ENCODE results near the gene MYO10. TPM values are rescaled to one million over a fixed set of nuclear protein-coding genes. Genes with fewer than 3 reads are reported as not detected.

The MYO10 gene
- total RNA-seq, 2 donors from 2014 or later, result 40.0 to 89.2 TPM

- no peaks in the 10 kb centered on the region for H3K27me3 Mint-ChIP-seq (ENCODE audit: insufficient read depth)
- Histone ChIP-seq H3K9me3 (ENCODE audit: control insufficient read depth, low read length) (peaks cover 4% of the 10 kb centered on the region), H3K36me3 (ENCODE audit: control insufficient read depth, insufficient read depth, low read length) (peaks cover 55% of the 10 kb centered on the region), H3K4me3 (ENCODE audit: low read length) (no peak overlapping the region), H3K27ac (ENCODE audit: low read depth, low read length) (no peak overlapping the region), H3K9ac (ENCODE audit: extremely low read depth, low read length, poor library complexity, severe bottlenecking) (no peak overlapping the region), H3K27me3 (ENCODE audit: control insufficient read depth, insufficient read depth, low read length, poor library complexity, severe bottlenecking) (no peaks in the 10 kb centered on the region), H3K4me1 (ENCODE audit: control insufficient read depth, insufficient read depth, low read length) (peaks cover 5% of the 10 kb centered on the region)
- DNase-seq, result no peak
- no peak overlapping the region for H3K27ac Mint-ChIP-seq
- 93 to 94% methylated on average over 3 to 4 of the region's 4 CpGs for WGBS, 2 experiments (ENCODE audit: insufficient coverage in 1 of 2, insufficient read length in 1 of 2)
- no peak overlapping the region for H3K4me3 Mint-ChIP-seq
- TF ChIP-seq CTCF (conservative IDR thresholded peaks at IDR 0.05), result no peak
- H3K9me3 Mint-ChIP-seq, result peaks cover 5% of the 10 kb centered on the region
- peaks cover 54% of the 10 kb centered on the region for H3K36me3 Mint-ChIP-seq (ENCODE audit: low read depth)
- H3K4me1 Mint-ChIP-seq, result peaks cover 15% of the 10 kb centered on the region
Measured at GRCh38 chr5:16663840-16664239, 272.2 kb downstream of the MYO10 start.

- WGBS, 2 experiments (ENCODE audit: insufficient coverage in 1 of 2, insufficient read length in 1 of 2), result 92% methylated on average over 2 of the region's 2 CpGs; no CpG with 5 or more reads in 1 of the 2 experiments
Measured at GRCh38 chr5:16661713-16662112, 274.4 kb downstream of the MYO10 start.

GRCh38 chr5:16660982-16661381 lies 275.1 kb downstream of the MYO10 start:
- 71 to 80% methylated on average over 2 to 5 of the region's 5 CpGs for WGBS, 2 experiments (ENCODE audit: insufficient coverage in 1 of 2, insufficient read length in 1 of 2)
- TF ChIP-seq CTCF (conservative IDR thresholded peaks at IDR 0.05), result peak; percentile 27
- Mint-ChIP-seq H3K27me3 (ENCODE audit: insufficient read depth) (peaks cover 3% of the 10 kb centered on the region), H3K36me3 (ENCODE audit: low read depth) (peaks cover 28% of the 10 kb centered on the region), H3K4me3 (no peak overlapping the region), H3K27ac (no peak overlapping the region), H3K4me1 (peaks cover 15% of the 10 kb centered on the region), H3K9me3 (peaks cover 10% of the 10 kb centered on the region)
- H3K4me1 ChIP-seq (ENCODE audit: control insufficient read depth, insufficient read depth, low read length), result peaks cover 5% of the 10 kb centered on the region
- no peak overlapping the region for H3K4me3 ChIP-seq (ENCODE audit: low read length)
- peak; percentile 59 for DNase-seq
- peaks cover 10% of the 10 kb centered on the region for H3K9me3 ChIP-seq (ENCODE audit: control insufficient read depth, low read length)
- H3K27ac ChIP-seq (ENCODE audit: low read depth, low read length), result no peak overlapping the region
- peaks cover 27% of the 10 kb centered on the region for H3K36me3 ChIP-seq (ENCODE audit: control insufficient read depth, insufficient read depth, low read length)
- no peaks in the 10 kb centered on the region for H3K27me3 ChIP-seq (ENCODE audit: control insufficient read depth, insufficient read depth, low read length, poor library complexity, severe bottlenecking)
- H3K9ac ChIP-seq (ENCODE audit: extremely low read depth, low read length, poor library complexity, severe bottlenecking), result no peak overlapping the region

More at GRCh38 chr5:16661713-16662112, 274.4 kb downstream of the MYO10 start:
- Mint-ChIP-seq H3K27me3 (ENCODE audit: insufficient read depth) (peaks cover 3% of the 10 kb centered on the region), H3K4me3 (no peak overlapping the region), H3K9me3 (peaks cover 10% of the 10 kb centered on the region), H3K4me1 (peaks cover 15% of the 10 kb centered on the region), H3K27ac (no peak overlapping the region), H3K36me3 (ENCODE audit: low read depth) (peaks cover 35% of the 10 kb centered on the region)
- H3K36me3 ChIP-seq (ENCODE audit: control insufficient read depth, insufficient read depth, low read length), result peaks cover 34% of the 10 kb centered on the region
- H3K27me3 ChIP-seq (ENCODE audit: control insufficient read depth, insufficient read depth, low read length, poor library complexity, severe bottlenecking), result no peaks in the 10 kb centered on the region
- peaks cover 5% of the 10 kb centered on the region for H3K4me1 ChIP-seq (ENCODE audit: control insufficient read depth, insufficient read depth, low read length)
- TF ChIP-seq CTCF (conservative IDR thresholded peaks at IDR 0.05), result no peak
- H3K9ac ChIP-seq (ENCODE audit: extremely low read depth, low read length, poor library complexity, severe bottlenecking), result no peak overlapping the region
- no peak overlapping the region for H3K27ac ChIP-seq (ENCODE audit: low read depth, low read length)
- H3K9me3 ChIP-seq (ENCODE audit: control insufficient read depth, low read length), result peaks cover 10% of the 10 kb centered on the region
- no peak for DNase-seq
- no peak overlapping the region for H3K4me3 ChIP-seq (ENCODE audit: low read length)

Measured in endodermal cell (in vitro differentiated cells).